ENCODE results near the gene DCLRE1C.

DNA sequence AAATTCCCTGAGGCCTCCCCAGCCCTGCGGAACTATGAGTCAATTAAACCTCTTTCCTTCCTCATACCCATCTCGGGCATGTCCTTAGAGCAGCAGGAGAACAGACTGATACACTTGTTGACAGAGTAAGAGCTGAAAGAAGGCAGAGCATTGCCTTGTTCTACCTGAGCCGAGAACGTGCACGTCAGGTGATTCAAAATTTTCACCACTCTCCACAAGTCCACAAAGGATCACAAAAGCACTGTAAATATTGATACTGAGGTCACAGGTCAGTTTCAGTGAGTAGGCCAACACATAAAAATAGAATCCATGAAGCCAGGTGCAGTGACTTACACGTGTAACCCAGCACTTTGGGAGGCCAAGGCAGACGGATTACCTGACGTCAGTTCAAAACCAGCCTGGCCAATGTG lies 27.8 kb downstream of the DCLRE1C start:
- TF ChIP-seq, protein P1, sequence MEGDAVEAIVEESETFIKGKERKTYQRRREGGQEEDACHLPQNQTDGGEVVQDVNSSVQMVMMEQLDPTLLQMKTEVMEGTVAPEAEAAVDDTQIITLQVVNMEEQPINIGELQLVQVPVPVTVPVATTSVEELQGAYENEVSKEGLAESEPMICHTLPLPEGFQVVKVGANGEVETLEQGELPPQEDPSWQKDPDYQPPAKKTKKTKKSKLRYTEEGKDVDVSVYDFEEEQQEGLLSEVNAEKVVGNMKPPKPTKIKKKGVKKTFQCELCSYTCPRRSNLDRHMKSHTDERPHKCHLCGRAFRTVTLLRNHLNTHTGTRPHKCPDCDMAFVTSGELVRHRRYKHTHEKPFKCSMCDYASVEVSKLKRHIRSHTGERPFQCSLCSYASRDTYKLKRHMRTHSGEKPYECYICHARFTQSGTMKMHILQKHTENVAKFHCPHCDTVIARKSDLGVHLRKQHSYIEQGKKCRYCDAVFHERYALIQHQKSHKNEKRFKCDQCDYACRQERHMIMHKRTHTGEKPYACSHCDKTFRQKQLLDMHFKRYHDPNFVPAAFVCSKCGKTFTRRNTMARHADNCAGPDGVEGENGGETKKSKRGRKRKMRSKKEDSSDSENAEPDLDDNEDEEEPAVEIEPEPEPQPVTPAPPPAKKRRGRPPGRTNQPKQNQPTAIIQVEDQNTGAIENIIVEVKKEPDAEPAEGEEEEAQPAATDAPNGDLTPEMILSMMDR (IDR thresholded peaks at IDR 0.05) = no peak
- TF ChIP-seq EZH2 (IDR thresholded peaks at IDR 0.05; ENCODE audit: borderline replicate concordance, insufficient read depth, low read depth, low read length, poor library complexity, severe bottlenecking) = no peak

Data from B cell (primary cell).